Fibroblast of lung (primary cell): ENCODE results near the gene SETBP1.

ENCODE experiments used
- CTCF ChIP-seq, 2 donors: IDR thresholded peaks in 1 of 2; conservative IDR thresholded peaks in 1 of 2; 1 replicate in 1 of 2; 2 replicates in 1 of 2; pipeline ENCODE4 v1.5.1; 2011 to 2012; ENCODE audit warnings: low read length in 2 of 2, control low read depth in 1 of 2, inconsistent platforms in 1 of 2, low read depth in 1 of 2, mild to moderate bottlenecking in 1 of 2
- EZH2 ChIP-seq: IDR thresholded peaks from 2 replicates; pipeline ENCODE4 v1.5.1; 2012; ENCODE audit warnings: low read length, control low read depth, mild to moderate bottlenecking; ENCODE audit errors: missing control alignments

GRCh38 chr18:45102126-45102525 is 421.4 kb downstream of the SETBP1 start:
- TF ChIP-seq CTCF (conservative IDR thresholded peaks at IDR 0.05 in 1 of 2, IDR thresholded peaks at IDR 0.05 in 1 of 2; ENCODE audit: low read depth in 1 of 2, low read length in 2 of 2): no peak
- TF ChIP-seq EZH2: no peak
